SK-N-SH (cell line): Measurements from ENCODE around the gene FHOD3. TPM values are rescaled to one million over a fixed set of nuclear protein-coding genes. Genes with fewer than 3 reads are reported as not detected.

Source experiments
- CTCF ChIA-PET: fragments of 300-600, 350-600 bp; formaldehyde crosslinking; extraction: SDS; loops from one replicate; lab custom pipeline; 2021; lab: Yijun Ruan, JAX
- POLR2A ChIA-PET: fragments of 350-600 bp; sonication (Branson Sonifier 250); formaldehyde crosslinking; extraction: SDS; loops from one replicate; lab custom pipeline; 2020; ENCODE audit warnings: antibody characterized with exemption, inconsistent platforms; lab: Yijun Ruan, JAX
- DNase-seq: peaks from one replicate; pipeline ENCODE4 v3.0.0; 2012
- H2AFZ ChIP-seq: fragments of 200-600 bp; sonication (generic); 2 replicates; pipeline ENCODE4 v1.8.1; 2016; ENCODE audit warnings: antibody characterized with exemption, mild to moderate bottlenecking, low read depth
- H3F3A ChIP-seq: fragments of 200-600 bp; sonication (generic); replicated peaks from 2 replicates; pipeline ENCODE3; 2016; ENCODE audit warnings: antibody characterized with exemption, mild to moderate bottlenecking; ENCODE audit not compliant: insufficient read depth
- H3K27ac ChIP-seq, 2 experiments: fragments of 200-500 bp in 1 of 2; fragments of 200-600 bp in 1 of 2; sonication (Bioruptor generic) in 1 of 2; sonication (generic), shearing (Covaris generic) in 1 of 2; 2 replicates each; pipeline versions ENCODE4 v1.5.1 to v1.6.1; 2014 to 2016; ENCODE audit warnings: low read depth in 2 of 2, inconsistent platforms in 1 of 2, low read length in 1 of 2, mild to moderate bottlenecking in 1 of 2, mixed read lengths in 1 of 2
- H3K27me3 ChIP-seq: fragments of 200-600 bp; sonication (generic), shearing (Covaris generic); 2 replicates; pipeline ENCODE4 v1.6.1; 2016; ENCODE audit warnings: mixed run types; ENCODE audit not compliant: insufficient read depth
- H3K36me3 ChIP-seq, 2 experiments: fragments of 200-500 bp in 1 of 2; fragments of 200-600 bp in 1 of 2; sonication (Bioruptor generic) in 1 of 2; sonication (generic) in 1 of 2; replicated peaks in 1 of 2; 2 replicates each; pipeline versions ENCODE3 to v1.5.1; 2014 to 2016; ENCODE audit warnings: low read length in 1 of 2, mild to moderate bottlenecking in 1 of 2; ENCODE audit not compliant: insufficient read depth in 2 of 2, control insufficient read depth in 1 of 2
- H3K4me1 ChIP-seq, 2 experiments: fragments of 200-500 bp in 1 of 2; fragments of 200-600 bp in 1 of 2; sonication (Bioruptor generic) in 1 of 2; sonication (generic), shearing (Covaris generic) in 1 of 2; 2 replicates each; pipeline versions ENCODE4 v1.5.1 to v1.6.1; 2014 to 2016; ENCODE audit warnings: low read depth in 1 of 2, low read length in 1 of 2, mixed run types in 1 of 2; ENCODE audit not compliant: insufficient read depth in 2 of 2, control insufficient read depth in 1 of 2
- H3K4me2 ChIP-seq: fragments of 200-600 bp; sonication (generic), shearing (Covaris generic); 2 replicates; pipeline ENCODE4 v1.6.1; 2017; ENCODE audit warnings: mixed run types
- H3K4me3 ChIP-seq, 2 experiments: fragments of 200-500 bp in 1 of 2; fragments of 200-600 bp in 1 of 2; sonication (Bioruptor generic) in 1 of 2; sonication (generic), shearing (Covaris generic) in 1 of 2; 2 replicates each; pipeline versions ENCODE4 v1.5.1 to v1.8.1; 2014 to 2016; ENCODE audit warnings: low read depth in 2 of 2, inconsistent platforms in 1 of 2, low read length in 1 of 2, mild to moderate bottlenecking in 1 of 2, mixed read lengths in 1 of 2, moderate library complexity in 1 of 2
- H3K79me2 ChIP-seq: fragments of 200-600 bp; sonication (generic); 2 replicates; pipeline ENCODE4 v1.8.1; 2017; ENCODE audit warnings: mild to moderate bottlenecking; ENCODE audit not compliant: insufficient read depth
- H3K9ac ChIP-seq: fragments of 200-600 bp; sonication (generic); 2 replicates; pipeline ENCODE4 v1.6.1; 2017; ENCODE audit warnings: mixed run types
- H3K9me2 ChIP-seq: fragments of 200-600 bp; sonication (generic); 2 replicates; pipeline ENCODE4 v1.6.1; 2017; ENCODE audit warnings: mixed run types
- H3K9me3 ChIP-seq: fragments of 200-600 bp; sonication (generic); 2 replicates; pipeline ENCODE4 v1.6.1; 2017; ENCODE audit warnings: mixed run types, mild to moderate bottlenecking, moderate library complexity
- H4K20me1 ChIP-seq: fragments of 200-600 bp; sonication (generic); 2 replicates; pipeline ENCODE4 v1.6.1; 2017; ENCODE audit warnings: mild to moderate bottlenecking, mixed run types; ENCODE audit not compliant: insufficient read depth
- CHD2 ChIP-seq: fragments of 150-350 bp; IDR thresholded peaks from 2 replicates; pipeline ENCODE4 v1.6.1; 2018; ENCODE audit warnings: low read length; ENCODE audit not compliant: partially characterized antibody
- CTCF ChIP-seq: fragments of 200-600 bp; sonication (generic); IDR thresholded peaks from 2 replicates; pipeline ENCODE4 v1.6.1; 2017; ENCODE audit warnings: antibody characterized with exemption, mild to moderate bottlenecking, moderate library complexity
- ELF1 ChIP-seq: IDR thresholded peaks from 2 replicates; pipeline ENCODE4 v1.4.0; 2012
- EP300 ChIP-seq, 2 experiments: IDR thresholded peaks; 2 replicates each; pipeline versions ENCODE4 v1.4.0 to v1.6.1; 2012; ENCODE audit warnings: borderline replicate concordance in 1 of 2, low read depth in 1 of 2, low read length in 1 of 2
- FOXJ3 ChIP-seq: sonication (generic); formaldehyde crosslinking; IDR thresholded peaks from 2 replicates; pipeline ENCODE4 v1.5.1; 2020; ENCODE audit warnings: mild to moderate bottlenecking, missing genetic modification reagents
- GABPA ChIP-seq: IDR thresholded peaks from 2 replicates; pipeline ENCODE4 v1.4.0; 2012; ENCODE audit warnings: low read depth, mild to moderate bottlenecking
- IRF3 ChIP-seq: fragments of 150-350 bp; IDR thresholded peaks from 2 replicates; pipeline ENCODE4 v1.6.1; 2016; ENCODE audit warnings: mild to moderate bottlenecking, low read depth, low read length
- JUND ChIP-seq: IDR thresholded peaks from 2 replicates; pipeline ENCODE4 v1.4.0; 2012
- MXI1 ChIP-seq: IDR thresholded peaks from 2 replicates; pipeline ENCODE4 v1.6.1; 2012; ENCODE audit warnings: mild to moderate bottlenecking, low read depth, low read length, improper control_type of control experiment
- NRF1 ChIP-seq: IDR thresholded peaks from 2 replicates; pipeline ENCODE4 v1.6.1; 2012; ENCODE audit warnings: low read depth, mild to moderate bottlenecking, low read length
- PBX3 ChIP-seq: IDR thresholded peaks from 2 replicates; pipeline ENCODE4; 2012
- RAD21 ChIP-seq: IDR thresholded peaks from 2 replicates; pipeline ENCODE4 v1.6.1; 2012; ENCODE audit warnings: mild to moderate bottlenecking, low read length
- RFX5 ChIP-seq: IDR thresholded peaks from 2 replicates; pipeline ENCODE4 v1.6.1; 2012; ENCODE audit warnings: mild to moderate bottlenecking, improper control_type of control experiment, low read length
- SMC3 ChIP-seq: IDR thresholded peaks from 2 replicates; pipeline ENCODE4 v1.6.1; 2012; ENCODE audit warnings: low read depth, low read length, improper control_type of control experiment
- TAF1 ChIP-seq: IDR thresholded peaks from 2 replicates; pipeline ENCODE4 v1.6.1; 2012; ENCODE audit warnings: low read depth, mild to moderate bottlenecking, low read length, moderate library complexity, borderline replicate concordance
- TCF12 ChIP-seq: IDR thresholded peaks from 2 replicates; pipeline ENCODE4 v1.4.0; 2012
- TEAD4 ChIP-seq: IDR thresholded peaks from 2 replicates; pipeline ENCODE4 v1.4.0; 2012; ENCODE audit warnings: mild to moderate bottlenecking, borderline replicate concordance; ENCODE audit not compliant: insufficient read depth
- USF2 ChIP-seq: fragments of 150-350 bp; IDR thresholded peaks from 2 replicates; pipeline ENCODE4 v1.6.1; 2017; ENCODE audit warnings: antibody characterized with exemption, low read length, low read depth, borderline replicate concordance
- ZBTB33 ChIP-seq: IDR thresholded peaks from 2 replicates; pipeline ENCODE4 v1.4.0; 2012; ENCODE audit warnings: low read depth, borderline replicate concordance
- WGBS: methylation state at CpG from one replicate; pipeline ENCODE4 v1.1.6; 2017; ENCODE audit warnings: low lambda C conversion rate; 5-methylcytosine and 5-hydroxymethylcytosine counted together
- polyA plus RNA-seq, 3 experiments: library from polyadenylated mRNA; depleted of rRNA; stranded (reverse); fragments of >200 nt; gene quantifications; 2 replicates each; pipeline ENCODE4 v1.2.3, GENCODE V29; 2012

FHOD3 gene
- polyA plus RNA-seq, 1 of the 3 experiments (the other 2 are of a cell fraction), result 10.9 TPM

GRCh38 chr18:36284268-36284667 is 13.2 kb upstream of the FHOD3 start:
- no peaks in the 10 kb centered on the region for H3K9me2 ChIP-seq
- TF ChIP-seq IRF3 (no peak), JUND (no peak), EP300 (IDR thresholded peaks at IDR 0.05; ENCODE audit: borderline replicate concordance in 1 of 2, low read depth in 1 of 2, low read length in 1 of 2) (no peak)
- H3K9ac ChIP-seq, result no peak overlapping the region
- H4K20me1 ChIP-seq, result no peaks in the 10 kb centered on the region
- H3K4me3 ChIP-seq, result no peak overlapping the region; a peak in 1 of 4 replicates
- no peak overlapping the region for H3K27ac ChIP-seq
- H3K36me3 ChIP-seq, result no peaks in the 10 kb centered on the region
- H2AFZ ChIP-seq, result no peak overlapping the region
- WGBS, result 59% methylated on average over 3 of the region's 4 CpGs
- H3K4me1 ChIP-seq, result peaks cover 0 to 6% of the 10 kb centered on the region in 2 experiments; a peak in 1 of 4 replicates
- ChIA-PET POLR2A (interaction anchor here (1.0 kb wide), 1 partner anchor 267 kb away, joined by 6 read pairs; no protein-coding TSS in a partner anchor), CTCF (interaction anchor here (0.6 to 11.3 kb wide), 53 partner anchors 11 to 937 kb away, joined by 3 to 136 read pairs (median 4); partner anchors contain the start of genes FHOD3, RMP24 and SLC39A6)
- no peaks in the 10 kb centered on the region for H3K27me3 ChIP-seq
- 0 out of 2 replicates have a peak, but pooled peaks cover 7% of the 10 kb centered on the region for H3K9me3 ChIP-seq
- no peak for DNase-seq
- no peaks in the 10 kb centered on the region for H3F3A ChIP-seq
- no peaks in the 10 kb centered on the region for H3K79me2 ChIP-seq
- no peak overlapping the region for H3K4me2 ChIP-seq

GRCh38 chr18:36284671-36285295 is 12.7 kb upstream of the FHOD3 start:
- H3K9ac ChIP-seq, result no peak overlapping the region
- DNase-seq, result peak; percentile 55
- H3K27me3 ChIP-seq, result no peaks in the 10 kb centered on the region
- H3K9me2 ChIP-seq, result no peaks in the 10 kb centered on the region
- peaks cover 0 to 6% of the 10 kb centered on the region in 2 experiments; a peak in 1 of 4 replicates for H3K4me1 ChIP-seq
- H3K4me3 ChIP-seq, result no peak overlapping the region; a peak in 1 of 4 replicates
- WGBS, result 25% methylated on average over 6 of the region's 6 CpGs
- 0 out of 2 replicates have a peak, but pooled peaks cover 7% of the 10 kb centered on the region for H3K9me3 ChIP-seq
- H3K36me3 ChIP-seq, result no peaks in the 10 kb centered on the region
- ChIA-PET CTCF (interaction anchor here (0.6 to 11.3 kb wide), 53 partner anchors 10 to 938 kb away, joined by 3 to 136 read pairs (median 4); partner anchors contain the start of genes FHOD3, RMP24 and SLC39A6), POLR2A (interaction anchor here (1.0 kb wide), 1 partner anchor 267 kb away, joined by 6 read pairs; no protein-coding TSS in a partner anchor)
- H3K79me2 ChIP-seq, result no peaks in the 10 kb centered on the region
- no peaks in the 10 kb centered on the region for H3F3A ChIP-seq
- H3K27ac ChIP-seq, result no peak overlapping the region
- H2AFZ ChIP-seq, result no peak overlapping the region
- no peak overlapping the region for H3K4me2 ChIP-seq
- no peaks in the 10 kb centered on the region for H4K20me1 ChIP-seq
- no peak for TF ChIP-seq MXI1
- TF ChIP-seq CHD2, result no peak
- no peak for TF ChIP-seq GABPA
- TF ChIP-seq JUND, result no peak
- TF ChIP-seq CTCF, result peak; percentile 92
- no peak for TF ChIP-seq FOXJ3 (CRISPR knock-in tag)
- no peak for TF ChIP-seq RFX5
- no peak for TF ChIP-seq ZBTB33
- TF ChIP-seq PBX3, result no peak
- no peak for TF ChIP-seq ELF1
- no peak for TF ChIP-seq TCF12
- TF ChIP-seq NRF1, result no peak
- peak; percentile 99 for TF ChIP-seq RAD21
- no peak for TF ChIP-seq TEAD4
- TF ChIP-seq USF2, result no peak
- no peak for TF ChIP-seq TAF1
- TF ChIP-seq SMC3, result peak; percentile 98
